Activated CD4-positive, alpha-beta T cell treated with anti-CD3 and anti-CD28 coated beads for 24 hours (primary cell): ENCODE results near the gene CHMP3.
"Not testable (repeated sequence)": the region's sequence is repeated elsewhere in the genome, so short reads cannot be mapped to it uniquely, and the experiment has no call there.

Source experiments
- DNase-seq, 2 donors: peaks; one replicate each; pipeline ENCODE4 v3.0.0-alpha.2; 2020; ENCODE audit warnings: low read depth in 2 of 2

The CHMP3 gene

GRCh38 chr2:86549440-86549839, 13.8 kb downstream of the CHMP3 start:
- DNase-seq = not testable (repeated sequence)

GRCh38 chr2:86548913-86549396, 14.3 kb downstream of the CHMP3 start:
- not testable (repeated sequence) for DNase-seq

- not testable (repeated sequence) for DNase-seq
These were observed 14.9 kb downstream of the CHMP3 start for GRCh38 chr2:86548165-86548912.

- not testable (repeated sequence) for DNase-seq
These were observed 17.8 kb downstream of the CHMP3 start for GRCh38 chr2:86545296-86545924.

GRCh38 chr2:86544278-86545099, 18.8 kb downstream of the CHMP3 start:
- not testable (repeated sequence) for DNase-seq

- no peak for DNase-seq
These were observed 19.4 kb downstream of the CHMP3 start for GRCh38 chr2:86543793-86544192.

- no peak for DNase-seq
These were observed 19.9 kb downstream of the CHMP3 start for GRCh38 chr2:86543335-86543734.

GRCh38 chr2:86542814-86543213, 20.4 kb downstream of the CHMP3 start:
- DNase-seq = no peak

- DNase-seq = no peak
These were observed 21.9 kb downstream of the CHMP3 start for GRCh38 chr2:86541334-86541733.

- no peak for DNase-seq
These were observed 29.7 kb downstream of the CHMP3 start for GRCh38 chr2:86533589-86533988.

GRCh38 chr2:86525421-86526340, 37.6 kb downstream of the CHMP3 start:
- no peak for DNase-seq

- DNase-seq = no peak
These were observed 39.8 kb downstream of the CHMP3 start for GRCh38 chr2:86523491-86523890.

- no peak for DNase-seq
These were observed 40.5 kb downstream of the CHMP3 start for GRCh38 chr2:86522711-86523110.

- no peak for DNase-seq
These were observed 41.3 kb downstream of the CHMP3 start for GRCh38 chr2:86521922-86522321.

GRCh38 chr2:86520153-86520552, 43.1 kb downstream of the CHMP3 start:
- no peak for DNase-seq

GRCh38 chr2:86519349-86519748, 43.9 kb downstream of the CHMP3 start:
- DNase-seq = no peak

- no peak for DNase-seq
These were observed 44.8 kb downstream of the CHMP3 start for GRCh38 chr2:86518481-86518880.

- DNase-seq = no peak
These were observed 49.1 kb downstream of the CHMP3 start for GRCh38 chr2:86513948-86514660.

- DNase-seq = no peak
These were observed 50.4 kb downstream of the CHMP3 start for GRCh38 chr2:86512892-86513291.

- no peak for DNase-seq
These were observed 51.2 kb downstream of the CHMP3 start for GRCh38 chr2:86512034-86512433.
